PFSK-1 (cell line): ENCODE measurements around the gene GH2.

ENCODE experiments used
- FOXP2 ChIP-seq: optimal IDR thresholded peaks from 2 replicates; pipeline ENCODE3; 2011; ENCODE audit warnings: borderline replicate concordance, control low read depth, inconsistent platforms; ENCODE audit not compliant: insufficient read depth; ENCODE audit errors: extremely low read length, extremely low read depth
- POLR2AphosphoS5 ChIP-seq: IDR thresholded peaks from 2 replicates; pipeline ENCODE4 v1.6.1; 2012; ENCODE audit warnings: low read depth, mild to moderate bottlenecking, control low read depth, low read length, moderate library complexity
- REST ChIP-seq, 2 experiments: IDR thresholded peaks; 2 replicates each; pipeline versions ENCODE4 v1.6.1 to v1.8.0; 2011 to 2012; ENCODE audit warnings: low read depth in 2 of 2, low read length in 2 of 2, control low read depth in 1 of 2, inconsistent platforms in 1 of 2, mild to moderate bottlenecking in 1 of 2, moderate library complexity in 1 of 2; ENCODE audit not compliant: insufficient read depth in 1 of 2
- SIN3A ChIP-seq: IDR thresholded peaks from 2 replicates; pipeline ENCODE4 v1.6.1; 2012; ENCODE audit warnings: mild to moderate bottlenecking, low read length, moderate library complexity, borderline replicate concordance; ENCODE audit not compliant: insufficient read depth
- TAF1 ChIP-seq: IDR thresholded peaks from 2 replicates; pipeline ENCODE4 v1.6.1; 2012; ENCODE audit warnings: low read length, control low read depth, borderline replicate concordance; ENCODE audit not compliant: insufficient read depth

GRCh38 chr17:63832455-63832854, 49.3 kb downstream of the GH2 start:
- TF ChIP-seq REST (IDR thresholded peaks at IDR 0.05; ENCODE audit: insufficient read depth in 1 of 2, low read depth in 2 of 2, low read length in 2 of 2) = no peak
- TF ChIP-seq POLR2AphosphoS5 = no peak
- no peak for TF ChIP-seq FOXP2
- TF ChIP-seq TAF1 = no peak
- TF ChIP-seq SIN3A = no peak
